Measurements from ENCODE around the gene ANKRD49.
"Not testable (repeated sequence)": the region's sequence is repeated elsewhere in the genome, so short reads cannot be mapped to it uniquely, and the experiment has no call there.

Gene ANKRD49

DNA sequence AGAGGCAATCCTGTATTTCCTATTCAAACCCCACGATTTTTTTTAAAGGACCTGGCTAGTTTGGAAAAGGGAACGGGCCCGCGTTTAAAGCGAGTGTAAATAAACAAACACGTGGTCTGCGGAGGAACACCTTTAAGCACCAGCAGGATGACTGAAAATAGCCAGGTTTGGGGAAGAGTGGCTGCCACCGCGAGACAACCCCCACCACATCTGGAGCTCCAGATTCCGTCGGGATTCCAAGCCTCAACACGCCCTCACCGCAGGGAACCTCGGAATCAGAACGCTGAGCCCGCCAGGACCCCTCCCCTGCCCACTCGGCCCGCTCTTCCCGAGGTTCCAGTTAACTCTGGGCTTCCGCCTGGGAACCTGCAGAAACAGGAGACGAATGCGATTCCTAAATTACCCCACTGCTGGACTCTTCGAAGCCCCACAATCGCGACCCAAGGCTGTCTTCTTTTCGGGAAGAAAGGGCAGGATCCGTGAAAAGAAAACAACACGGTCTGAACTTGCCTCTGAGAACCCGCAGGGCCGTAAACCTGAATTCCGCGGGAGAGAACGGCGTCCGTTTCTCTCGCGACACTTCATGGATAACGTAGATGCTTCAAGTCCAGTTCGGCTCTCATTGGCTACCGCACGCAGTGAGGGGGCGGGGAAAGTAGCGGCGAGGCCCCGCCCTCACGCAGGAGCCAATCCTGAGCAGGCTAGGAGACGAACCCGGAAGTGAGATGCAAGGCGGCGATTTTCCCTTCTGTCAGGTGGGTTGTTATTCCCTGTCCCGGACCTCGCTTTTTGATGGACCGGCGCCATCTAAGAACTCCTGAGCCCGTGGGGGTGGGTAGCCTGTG, at the start of gene ANKRD49, which contains the start of gene MRE11:
Gene ANKRD49 (plus strand): TSS at position 704 of the 845 bp plus-strand sequence. CDS start 2,710 bp downstream, outside the sequence.
Gene MRE11 (minus strand): TSS at position 564 of the 845 bp plus-strand sequence. CDS start 1,043 bp downstream, outside the sequence.
- peak; percentile 98 for DNase-seq (ENCODE audit: low spot score)

GRCh38 chr11:94445641-94446040, 48.1 kb upstream of the ANKRD49 start:
- no peak for DNase-seq (ENCODE audit: low spot score)

DNA sequence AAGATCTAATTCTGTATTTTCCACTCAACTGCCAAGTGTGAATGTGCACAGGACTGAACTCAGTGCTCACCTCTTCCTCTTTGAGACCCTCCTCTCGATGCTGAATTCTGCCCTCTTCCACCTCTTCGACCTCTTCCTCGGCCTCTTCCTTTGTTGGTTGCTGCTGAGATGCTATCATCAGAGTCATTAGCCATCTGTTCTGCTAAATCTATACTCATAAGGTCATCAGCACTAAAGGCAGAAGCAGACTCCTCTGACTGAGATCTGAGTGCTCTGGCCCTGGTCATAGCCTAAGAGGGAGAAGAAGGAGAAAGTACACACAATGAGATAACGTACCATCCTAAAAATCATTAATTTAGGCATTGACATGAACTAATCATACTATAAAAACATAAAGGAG, 46.6 kb upstream of the ANKRD49 start:
- no peak for DNase-seq (ENCODE audit: low spot score)

- DNase-seq (ENCODE audit: low spot score): no peak
Observed at GRCh38 chr11:94449029-94449428, 44.8 kb upstream of the ANKRD49 start.

- no peak for DNase-seq (ENCODE audit: low spot score)
Observed at GRCh38 chr11:94449437-94449836, 44.3 kb upstream of the ANKRD49 start.

GRCh38 chr11:94450048-94450447, 43.7 kb upstream of the ANKRD49 start:
- DNase-seq (ENCODE audit: low spot score): no peak

DNA sequence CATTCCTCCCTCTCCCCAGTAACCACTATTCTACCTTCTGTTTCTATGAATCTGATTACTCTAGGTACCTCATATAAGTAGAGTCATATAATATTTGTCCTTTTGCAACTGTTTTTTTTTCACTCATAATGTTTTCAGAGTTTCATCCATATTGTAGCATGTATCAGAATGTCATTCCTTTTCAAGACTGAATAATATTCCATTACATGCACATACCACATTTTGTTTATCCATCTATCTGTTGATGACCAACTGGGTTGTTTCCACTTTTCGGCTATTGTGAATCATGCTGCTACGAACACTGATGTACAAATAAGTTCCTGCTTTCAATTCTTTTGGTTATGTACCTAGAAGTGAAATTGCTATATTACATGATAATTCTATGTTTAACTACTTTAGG, 40.8 kb upstream of the ANKRD49 start:
- DNase-seq (ENCODE audit: low spot score): no peak

DNA sequence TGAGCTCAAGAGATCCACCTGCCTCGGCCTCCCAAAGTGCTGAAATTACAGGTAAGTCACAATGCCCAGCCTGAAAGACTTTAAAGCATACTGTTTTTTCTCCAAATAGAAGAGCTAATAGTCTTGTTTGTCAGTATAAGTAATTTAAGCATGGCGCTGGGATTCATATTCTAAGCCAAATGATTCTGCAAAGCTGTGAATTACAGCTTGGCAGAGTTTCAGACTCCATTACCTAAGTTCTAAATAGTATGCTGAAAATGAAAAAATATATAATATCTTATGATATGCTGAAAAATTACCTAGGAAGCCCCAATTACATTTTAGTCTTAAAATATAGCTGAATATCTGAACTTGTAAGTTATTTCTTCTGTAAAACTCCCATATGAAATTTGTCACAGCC, 39.5 kb upstream of the ANKRD49 start:
- no peak for DNase-seq (ENCODE audit: low spot score)

DNA sequence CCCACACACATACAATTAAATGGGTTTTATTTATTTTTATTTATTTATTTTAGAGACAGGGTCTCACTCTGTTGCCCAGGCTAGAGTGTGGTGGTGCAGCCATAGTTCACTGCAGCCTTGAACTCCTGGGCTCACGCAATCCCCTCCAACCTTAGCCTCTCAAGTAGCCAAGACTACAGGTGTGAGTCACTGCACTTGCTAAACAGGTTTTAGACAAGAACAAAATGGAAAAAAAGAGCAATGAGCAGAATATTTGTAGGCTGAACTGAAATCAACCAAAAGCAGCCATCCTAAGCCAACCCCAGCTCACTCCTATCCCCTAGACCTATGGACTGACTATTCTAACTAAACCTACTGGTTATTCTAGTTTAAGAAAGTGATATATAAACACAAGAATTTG, 37.9 kb upstream of the ANKRD49 start:
- DNase-seq (ENCODE audit: low spot score): no peak

GRCh38 chr11:94457118-94458029, 36.4 kb upstream of the ANKRD49 start:
- DNase-seq (ENCODE audit: low spot score): peak; percentile 7

- no peak for DNase-seq (ENCODE audit: low spot score)
Observed at GRCh38 chr11:94459576-94459975, 34.2 kb upstream of the ANKRD49 start.

DNA sequence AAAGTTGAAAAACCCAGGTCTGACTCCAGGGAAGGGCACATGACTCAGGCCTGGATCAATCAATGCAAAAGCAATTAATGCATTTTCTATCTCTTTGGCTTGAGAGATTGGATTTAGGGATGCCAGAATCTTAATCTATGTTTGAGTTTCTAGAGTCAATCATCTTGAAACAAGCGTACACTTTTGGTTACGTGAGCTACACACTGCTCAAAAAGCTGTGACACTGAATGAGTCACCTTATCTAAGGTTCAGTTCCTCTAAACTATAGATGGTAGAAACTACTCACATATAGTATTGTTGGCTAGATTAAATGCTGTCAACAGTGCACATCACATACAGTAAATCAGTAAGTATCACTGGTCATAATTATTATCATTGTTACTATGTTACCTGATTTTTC, 24.4 kb upstream of the ANKRD49 start:
- DNase-seq (ENCODE audit: low spot score): no peak

GRCh38 chr11:94472916-94473799, 20.6 kb upstream of the ANKRD49 start:
- DNase-seq (ENCODE audit: low spot score): no peak

DNA sequence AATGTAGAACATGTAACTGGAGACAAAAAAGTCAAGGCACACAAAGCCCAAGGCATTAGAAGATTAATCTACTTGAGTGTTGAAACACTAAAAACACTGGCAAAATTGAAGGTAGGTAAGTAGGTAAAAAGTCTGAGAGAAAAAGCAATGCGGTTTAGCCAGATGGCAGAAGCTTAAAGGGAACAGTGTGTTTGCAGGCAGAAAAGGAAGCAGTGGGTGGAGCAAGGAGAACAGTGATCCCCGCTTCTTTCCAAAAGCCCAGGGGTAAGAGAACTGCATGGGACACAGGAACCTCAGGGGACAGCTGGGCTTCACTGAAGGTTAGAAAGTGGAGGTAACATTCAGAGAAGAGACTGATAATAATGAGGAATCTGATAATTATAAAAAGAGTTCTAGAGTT, 16.2 kb upstream of the ANKRD49 start:
- DNase-seq (ENCODE audit: low spot score): no peak

DNA sequence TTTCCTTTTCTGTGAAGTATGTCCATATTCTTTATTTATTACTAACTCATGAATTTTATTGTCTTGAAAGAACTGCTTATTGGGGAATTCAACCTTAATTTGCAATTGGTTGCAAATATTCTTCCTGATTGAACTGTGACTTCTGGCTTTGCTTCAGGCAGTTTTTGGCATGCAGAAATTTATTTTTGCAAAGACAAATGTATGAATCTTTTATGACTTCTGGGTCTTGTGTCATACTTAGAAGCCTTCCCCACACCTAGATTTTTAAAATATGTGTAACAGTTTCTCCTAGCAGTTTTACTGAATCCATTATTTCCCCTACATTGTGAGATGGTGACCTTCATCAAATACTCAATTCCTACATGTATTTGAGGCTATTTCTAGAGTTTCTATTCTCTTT, 12.4 kb upstream of the ANKRD49 start:
- DNase-seq (ENCODE audit: low spot score): no peak

- no peak for DNase-seq (ENCODE audit: low spot score)
Observed at GRCh38 chr11:94486068-94486467, 7.7 kb upstream of the ANKRD49 start.

DNA sequence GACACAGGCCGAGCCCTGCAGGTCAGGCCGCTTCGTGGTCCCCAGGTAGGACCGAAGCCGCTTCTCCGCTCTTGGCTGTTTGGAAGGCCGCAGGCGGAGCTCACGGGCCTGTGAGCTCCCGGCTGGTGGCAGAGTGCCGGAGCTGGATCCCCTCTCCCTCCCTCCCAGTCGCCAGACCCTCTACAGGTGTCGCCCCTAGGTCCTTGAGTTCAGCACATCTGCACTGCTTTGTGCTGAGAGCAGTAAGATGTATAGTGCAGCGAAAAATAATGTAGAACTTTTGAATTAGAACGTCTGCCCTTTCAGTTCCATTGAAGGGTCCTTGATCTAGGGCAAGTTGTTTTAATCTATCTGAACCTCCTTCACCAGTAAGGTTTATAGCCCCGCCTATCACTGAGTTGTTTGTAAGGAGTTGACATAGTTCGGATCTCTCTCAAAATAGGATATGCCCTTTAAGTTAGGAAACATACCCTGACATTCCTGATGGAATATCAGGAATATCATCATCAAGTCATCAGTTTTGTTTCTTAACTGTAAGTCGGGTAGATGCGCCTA, 419 bp downstream of the ANKRD49 start:
- DNase-seq (ENCODE audit: low spot score): peak; percentile 11

- no peak for DNase-seq (ENCODE audit: low spot score)
Observed at GRCh38 chr11:94500181-94500580, 6.4 kb downstream of the ANKRD49 start.

- DNase-seq (ENCODE audit: low spot score): no peak
Observed at GRCh38 chr11:94501522-94501921, 7.7 kb downstream of the ANKRD49 start.

DNA sequence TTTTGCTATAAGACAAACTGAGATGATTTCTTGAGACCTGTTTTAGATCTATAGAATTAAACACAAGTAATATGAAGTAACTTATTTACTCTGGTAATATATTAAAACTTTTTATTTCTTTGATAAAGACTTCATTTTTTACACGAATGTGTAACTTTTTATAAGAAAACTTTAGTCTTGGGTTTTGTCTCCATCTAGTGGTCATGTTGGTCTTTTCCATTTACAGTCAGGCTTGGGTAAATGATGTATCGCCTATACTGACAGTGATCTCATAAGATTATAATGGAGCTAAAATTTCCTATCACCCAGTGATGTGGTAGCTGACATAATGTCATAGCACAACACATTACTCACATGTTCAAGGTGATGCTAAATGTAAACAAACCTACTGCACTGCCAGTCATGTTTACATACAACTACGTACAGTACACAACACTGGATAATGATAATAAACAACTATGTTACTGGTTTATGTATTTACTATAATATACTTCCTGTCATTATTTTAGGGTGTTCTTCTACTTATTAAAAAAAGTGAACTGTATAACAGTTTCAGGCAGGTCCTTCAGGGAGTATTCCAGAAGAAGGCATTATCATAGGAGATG, 11.0 kb downstream of the ANKRD49 start:
- DNase-seq (ENCODE audit: low spot score): peak; percentile 71

GRCh38 chr11:94506513-94506912, 12.7 kb downstream of the ANKRD49 start:
- not testable (repeated sequence) for DNase-seq (ENCODE audit: low spot score)

All from pons (tissue), 1 donor.